Activated naive CD4-positive, alpha-beta T cell treated with anti-CD3 and anti-CD28 coated beads, Interleukin-2, amount 50 U/mL, for 24 hours (primary cell): ENCODE data around the gene THADA.
"Not testable (repeated sequence)": the region's sequence is repeated elsewhere in the genome, so short reads cannot be mapped to it uniquely, and the experiment has no call there.

Experiments
- H3K27ac Mint-ChIP-seq: one replicate; pipeline ENCODE4 v1.8.0; 2021; ENCODE audit warnings: mild to moderate bottlenecking, mixed read lengths
- H3K27me3 Mint-ChIP-seq: one replicate; pipeline ENCODE4 v1.8.0; 2021; ENCODE audit warnings: mixed read lengths
- H3K36me3 Mint-ChIP-seq: one replicate; pipeline ENCODE4 v1.8.0; 2021; ENCODE audit warnings: mixed read lengths
- H3K4me1 Mint-ChIP-seq: one replicate; pipeline ENCODE4 v1.8.0; 2021; ENCODE audit warnings: mixed read lengths
- H3K4me3 Mint-ChIP-seq: one replicate; pipeline ENCODE4 v1.8.0; 2021; ENCODE audit warnings: mild to moderate bottlenecking, mixed read lengths
- H3K9me3 Mint-ChIP-seq: one replicate; pipeline ENCODE4 v1.8.0; 2021; ENCODE audit warnings: mixed read lengths

THADA gene

DNA sequence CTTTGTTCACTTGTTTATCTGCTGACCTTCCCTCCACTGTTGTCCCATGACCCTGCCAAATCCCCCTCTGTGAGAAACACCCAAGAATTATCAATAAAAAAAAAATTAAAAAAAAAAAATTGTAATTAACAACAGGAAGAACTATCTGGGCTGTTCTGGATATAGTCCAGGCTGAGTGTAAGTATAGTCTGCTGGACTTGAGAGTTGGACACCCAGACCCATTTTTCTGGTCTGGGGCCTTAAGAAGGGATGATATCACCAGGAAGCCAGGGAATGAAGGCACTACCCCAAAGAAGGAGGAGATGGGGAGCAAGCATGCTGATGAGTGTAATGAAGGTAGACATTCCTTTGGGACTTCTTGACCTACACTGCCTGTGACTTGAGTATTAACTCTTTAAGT, 297.3 kb downstream of the THADA start:
- Mint-ChIP-seq H3K27me3 (no peaks in the 10 kb centered on the region), H3K4me1 (peaks cover 20% of the 10 kb centered on the region), H3K27ac (no peak overlapping the region), H3K4me3 (no peak overlapping the region), H3K9me3 (no peaks in the 10 kb centered on the region), H3K36me3 (peaks cover 13% of the 10 kb centered on the region)

DNA sequence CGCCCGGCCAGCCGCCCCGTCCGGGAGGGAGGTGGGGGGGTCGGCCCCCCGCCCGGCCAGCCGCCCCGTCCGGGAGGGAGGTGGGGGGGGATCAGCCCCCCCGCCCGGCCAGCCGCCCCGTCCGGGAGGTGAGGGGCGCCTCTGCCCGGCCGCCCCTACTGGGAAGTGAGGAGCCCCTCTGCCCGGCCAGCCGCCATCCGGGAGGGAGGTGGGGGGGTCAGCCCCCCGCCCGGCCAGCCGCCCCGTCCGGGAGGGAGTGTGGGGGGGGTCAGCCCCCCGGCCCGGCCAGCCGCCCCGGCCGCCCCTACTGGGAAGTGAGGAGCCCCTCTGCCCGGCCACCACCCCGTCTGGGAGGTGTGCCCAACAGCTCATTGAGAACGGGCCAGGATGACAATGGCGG, 298.1 kb downstream of the THADA start:
- H3K9me3 Mint-ChIP-seq, H3K27ac Mint-ChIP-seq, H3K27me3 Mint-ChIP-seq, H3K4me3 Mint-ChIP-seq: not testable (repeated sequence)
- peaks cover 13% of the 10 kb centered on the region for H3K36me3 Mint-ChIP-seq
- H3K4me1 Mint-ChIP-seq: peaks cover 27% of the 10 kb centered on the region

DNA sequence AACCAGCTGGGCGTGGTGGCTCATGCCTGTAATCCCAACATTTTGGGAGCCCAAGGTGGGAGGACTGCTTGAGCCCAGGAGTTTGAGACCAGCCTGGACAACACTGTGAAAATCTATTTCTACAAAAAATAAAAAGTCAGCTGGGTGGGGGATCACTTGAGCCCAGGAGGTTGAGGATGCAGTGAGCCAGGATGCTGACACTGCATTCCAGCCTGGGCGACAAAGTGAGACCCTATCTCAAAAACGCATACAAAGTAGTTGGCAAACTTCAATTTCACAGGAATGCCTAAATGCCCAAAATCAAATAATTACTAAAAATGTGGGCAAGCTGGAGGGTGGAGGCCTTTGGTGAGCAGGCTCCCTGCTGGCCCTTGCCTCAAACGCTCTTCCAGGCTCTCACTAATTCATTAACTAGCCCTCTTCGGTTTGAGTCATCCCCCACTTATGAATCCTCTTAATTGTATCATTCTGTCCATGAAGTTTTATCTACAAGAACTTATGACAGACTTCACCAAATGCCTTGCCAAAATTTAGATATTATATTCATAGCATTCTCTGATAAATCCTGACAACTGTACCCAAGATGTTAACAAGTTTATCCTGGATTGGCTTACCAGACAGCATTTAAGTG, 300.8 kb downstream of the THADA start:
- Mint-ChIP-seq H3K27me3 (no peaks in the 10 kb centered on the region), H3K27ac (peak overlapping the region; percentile 98), H3K9me3 (no peaks in the 10 kb centered on the region), H3K4me3 (no peak overlapping the region), H3K36me3 (peaks cover 21% of the 10 kb centered on the region), H3K4me1 (peaks cover 24% of the 10 kb centered on the region)

DNA sequence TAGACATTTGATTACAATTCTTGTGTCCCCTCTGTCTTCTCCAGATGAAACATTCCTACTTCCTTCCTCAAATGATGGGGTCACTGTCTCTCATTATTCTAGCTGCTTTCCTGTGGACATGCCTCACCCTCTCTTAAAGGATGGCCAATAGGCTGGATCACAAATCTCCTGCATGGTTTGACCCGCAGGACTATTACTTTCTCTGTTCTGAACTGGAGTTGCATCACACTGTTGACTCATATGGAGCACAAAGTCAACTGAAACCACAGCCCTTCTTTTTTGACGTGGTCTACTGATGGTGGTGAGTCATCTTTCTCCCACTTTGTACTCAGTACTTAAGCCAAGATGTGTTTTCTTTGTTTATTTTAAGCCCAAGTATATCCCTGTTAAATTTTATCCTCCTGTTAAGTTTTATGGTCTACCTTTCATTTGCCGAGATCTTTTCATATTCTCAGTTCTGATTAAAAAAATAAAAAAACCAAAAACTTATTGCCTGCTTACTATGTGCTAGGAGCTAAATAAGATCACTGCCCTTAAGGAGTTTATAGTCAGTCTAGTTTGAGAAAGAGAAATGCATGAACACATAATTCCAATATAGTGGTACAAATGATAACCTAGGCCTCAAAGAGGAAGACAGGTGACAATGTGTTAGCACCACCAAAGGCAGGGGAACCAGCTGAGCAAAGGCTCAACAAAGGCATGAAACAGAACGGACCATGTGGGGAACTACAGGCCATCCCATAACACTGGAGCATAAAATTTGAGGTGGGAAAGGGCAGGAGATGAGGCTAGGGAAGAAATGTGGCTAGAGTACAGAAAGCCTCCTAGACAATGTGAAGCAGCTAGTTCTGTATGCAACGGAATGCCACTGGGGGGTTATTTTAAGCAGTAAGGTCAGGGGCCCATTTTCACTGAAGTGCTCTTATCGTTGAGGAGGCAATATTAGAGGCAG, 301.8 kb downstream of the THADA start:
- Mint-ChIP-seq H3K4me1 (peaks cover 24% of the 10 kb centered on the region), H3K27ac (peak overlapping the region; percentile 98), H3K4me3 (peak overlapping the region; percentile 27), H3K27me3 (no peaks in the 10 kb centered on the region), H3K9me3 (no peaks in the 10 kb centered on the region), H3K36me3 (peaks cover 26% of the 10 kb centered on the region)

DNA sequence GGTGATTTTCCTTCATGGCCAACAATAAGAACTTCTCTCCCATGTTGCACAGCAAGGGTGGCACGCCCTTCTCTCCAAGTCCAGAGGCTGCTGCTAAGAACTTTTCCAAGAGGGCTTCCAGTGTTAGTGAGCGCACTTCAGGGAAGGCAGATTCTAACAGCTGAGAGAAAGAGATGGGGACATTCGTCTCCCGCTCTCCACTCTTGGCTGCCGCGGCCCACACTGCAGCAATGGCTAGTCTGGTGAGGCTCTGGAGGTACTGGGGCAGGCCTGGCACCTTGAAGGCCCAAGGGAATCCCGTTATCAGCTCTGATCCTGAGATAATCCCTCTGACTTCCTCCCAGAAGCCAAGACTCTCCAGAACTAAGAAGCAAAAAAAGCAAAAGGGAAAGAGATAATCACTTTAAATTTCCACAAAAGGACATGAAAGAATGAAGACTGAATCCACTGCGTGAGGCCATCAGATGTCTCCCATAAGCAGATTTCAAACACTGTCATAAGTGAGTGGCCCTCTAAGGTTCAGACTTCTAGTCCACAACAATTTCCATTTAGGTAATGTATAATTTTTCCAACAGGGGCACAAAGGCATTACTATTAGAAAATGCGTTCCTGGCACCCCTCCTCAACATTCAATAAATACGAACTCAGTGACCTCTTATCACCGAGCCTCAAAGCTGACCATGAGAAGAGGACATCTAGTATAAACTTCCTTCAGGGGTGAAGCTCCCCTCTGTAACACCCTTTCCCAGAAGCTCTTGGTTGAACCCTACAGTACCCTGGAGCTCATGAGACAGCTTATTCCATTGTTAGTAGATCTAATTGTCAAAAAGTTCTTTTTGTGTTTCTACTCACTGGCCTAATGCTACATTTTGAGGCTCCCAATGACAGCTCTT, 302.7 kb downstream of the THADA start:
- peak overlapping the region; percentile 98 for H3K27ac Mint-ChIP-seq
- H3K36me3 Mint-ChIP-seq: peaks cover 29% of the 10 kb centered on the region
- H3K4me1 Mint-ChIP-seq: peaks cover 24% of the 10 kb centered on the region
- H3K9me3 Mint-ChIP-seq: no peaks in the 10 kb centered on the region
- peak overlapping the region; percentile 27 for H3K4me3 Mint-ChIP-seq
- no peaks in the 10 kb centered on the region for H3K27me3 Mint-ChIP-seq

DNA sequence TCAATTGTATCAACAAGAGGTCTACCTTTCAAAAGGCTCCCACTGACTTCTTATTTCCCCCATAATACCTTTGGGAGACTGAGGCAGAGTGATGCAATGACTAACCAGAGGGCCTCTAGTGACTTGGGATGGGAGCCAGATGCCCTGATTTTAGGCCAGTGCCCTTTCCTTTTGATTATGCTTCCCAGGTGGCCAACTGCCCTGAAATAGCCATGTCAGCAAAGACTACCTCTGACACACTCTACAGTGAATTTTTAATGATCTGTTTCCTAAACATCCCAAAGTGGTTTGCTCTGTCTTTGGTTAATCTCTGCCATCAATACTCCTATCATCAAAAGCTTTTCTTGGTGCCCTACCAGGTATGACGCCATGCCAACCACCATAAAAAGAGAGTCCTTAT, 303.5 kb downstream of the THADA start:
- Mint-ChIP-seq H3K27ac (no peak overlapping the region), H3K27me3 (no peaks in the 10 kb centered on the region), H3K36me3 (peaks cover 35% of the 10 kb centered on the region), H3K9me3 (no peaks in the 10 kb centered on the region), H3K4me3 (no peak overlapping the region), H3K4me1 (peaks cover 24% of the 10 kb centered on the region)

DNA sequence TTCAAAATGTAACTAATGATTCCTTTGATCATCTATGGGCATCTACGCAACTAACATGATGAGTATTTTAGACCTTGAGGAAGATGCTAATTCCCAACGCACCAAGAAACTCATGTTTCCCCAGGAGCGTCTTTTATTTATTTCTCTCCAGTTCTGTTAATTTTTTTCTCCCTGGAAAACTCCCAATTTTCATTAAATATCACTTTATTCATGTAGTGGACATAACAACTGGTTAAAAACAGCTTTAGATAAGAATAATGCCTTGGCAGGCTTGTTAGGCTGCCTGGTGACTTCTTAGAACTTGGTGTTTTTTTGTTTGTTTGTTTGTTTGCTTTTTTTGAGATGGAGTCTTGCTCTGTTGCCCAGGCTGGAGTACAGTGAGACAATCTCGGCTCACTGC, 306.5 kb downstream of the THADA start:
- Mint-ChIP-seq H3K4me3 (no peak overlapping the region), H3K27me3 (no peaks in the 10 kb centered on the region), H3K27ac (no peak overlapping the region), H3K36me3 (peaks cover 64% of the 10 kb centered on the region), H3K4me1 (peaks cover 16% of the 10 kb centered on the region), H3K9me3 (peaks cover 5% of the 10 kb centered on the region)

DNA sequence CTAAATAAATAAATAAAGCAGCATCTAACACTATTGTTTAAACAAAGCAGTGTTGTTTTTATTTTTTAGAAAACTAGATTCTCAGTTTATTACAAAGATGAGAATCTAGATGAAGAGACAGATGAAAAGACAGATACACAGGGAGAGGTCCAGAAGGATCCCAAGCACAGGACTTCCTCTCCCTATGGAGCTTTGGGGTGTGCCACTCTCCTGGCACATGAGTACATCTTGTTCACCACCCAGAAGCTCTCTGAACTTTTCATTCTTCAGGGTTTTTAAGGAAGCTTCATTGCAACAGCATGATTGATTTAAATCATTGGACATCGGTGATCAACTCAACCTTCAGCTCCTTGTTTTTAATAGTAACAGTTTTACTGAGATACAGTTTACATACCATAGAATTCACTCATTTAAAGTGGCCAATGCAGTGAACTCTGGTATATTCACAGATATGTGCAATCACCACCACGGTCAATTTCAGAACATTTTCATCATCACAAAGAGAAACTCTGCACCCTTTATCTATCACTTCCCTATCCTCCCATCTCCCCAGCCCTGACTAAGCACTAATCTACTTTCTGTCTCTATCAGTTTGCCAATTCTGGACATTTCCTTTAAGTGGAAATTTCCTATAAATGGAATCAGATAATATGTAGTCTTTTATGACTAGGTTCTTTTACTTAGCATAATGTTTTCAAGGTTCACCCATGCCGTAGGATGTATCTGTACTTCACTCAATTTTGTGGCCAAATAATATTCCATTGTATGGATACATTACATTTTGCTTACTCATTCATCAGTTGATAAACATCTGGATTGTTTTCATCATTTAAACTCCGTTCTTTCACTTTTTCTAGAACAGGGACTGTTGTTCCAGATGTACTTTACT, 307.2 kb downstream of the THADA start:
- Mint-ChIP-seq H3K27ac (no peak overlapping the region), H3K9me3 (peaks cover 5% of the 10 kb centered on the region), H3K36me3 (peaks cover 65% of the 10 kb centered on the region), H3K4me1 (peaks cover 9% of the 10 kb centered on the region), H3K4me3 (no peak overlapping the region), H3K27me3 (no peaks in the 10 kb centered on the region)

DNA sequence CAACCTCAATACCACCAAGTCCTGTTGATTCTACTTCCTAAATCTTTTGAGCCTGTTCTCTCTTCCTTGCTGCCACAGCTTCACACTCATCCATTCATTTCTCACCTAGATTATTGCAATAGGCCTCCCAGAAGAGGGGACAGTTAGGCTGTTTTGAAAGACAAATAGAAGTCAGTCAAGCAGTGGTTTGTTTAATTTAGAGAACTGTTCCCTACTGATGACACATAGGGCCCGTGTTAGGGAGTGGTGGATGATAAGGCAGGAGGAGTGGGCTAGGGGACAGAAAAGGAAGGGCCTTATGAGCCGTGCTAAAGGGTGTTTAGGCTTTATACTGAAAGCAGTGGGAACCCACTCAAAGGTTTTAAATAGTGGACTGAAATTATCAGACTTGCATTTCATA, 309.9 kb downstream of the THADA start:
- Mint-ChIP-seq H3K9me3 (peaks cover 5% of the 10 kb centered on the region), H3K27ac (no peak overlapping the region), H3K36me3 (peaks cover 73% of the 10 kb centered on the region), H3K4me1 (no peaks in the 10 kb centered on the region), H3K4me3 (no peak overlapping the region), H3K27me3 (no peaks in the 10 kb centered on the region)

DNA sequence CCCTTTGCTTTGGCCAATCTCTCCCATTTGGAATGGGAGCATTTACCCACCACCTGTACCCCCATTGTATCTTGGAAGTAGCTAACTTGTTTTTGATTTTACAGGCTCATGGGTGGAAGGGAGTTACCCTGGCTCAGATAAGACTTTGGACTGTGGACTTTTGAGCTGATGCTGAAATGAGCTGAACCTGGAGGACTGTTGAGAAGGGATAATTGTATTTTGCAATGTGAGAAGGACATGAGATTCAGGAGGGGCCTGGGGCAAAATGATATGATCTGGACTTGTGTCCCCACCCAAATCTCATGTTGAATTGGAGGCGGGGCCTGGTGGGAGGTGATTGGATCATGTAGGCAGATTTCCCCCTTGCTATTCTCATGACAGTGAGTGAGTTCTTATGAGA, 310.9 kb downstream of the THADA start:
- no peak overlapping the region for H3K27ac Mint-ChIP-seq
- no peak overlapping the region for H3K4me3 Mint-ChIP-seq
- peaks cover 5% of the 10 kb centered on the region for H3K9me3 Mint-ChIP-seq
- H3K4me1 Mint-ChIP-seq: no peaks in the 10 kb centered on the region
- H3K27me3 Mint-ChIP-seq: no peaks in the 10 kb centered on the region
- H3K36me3 Mint-ChIP-seq: peaks cover 70% of the 10 kb centered on the region

DNA sequence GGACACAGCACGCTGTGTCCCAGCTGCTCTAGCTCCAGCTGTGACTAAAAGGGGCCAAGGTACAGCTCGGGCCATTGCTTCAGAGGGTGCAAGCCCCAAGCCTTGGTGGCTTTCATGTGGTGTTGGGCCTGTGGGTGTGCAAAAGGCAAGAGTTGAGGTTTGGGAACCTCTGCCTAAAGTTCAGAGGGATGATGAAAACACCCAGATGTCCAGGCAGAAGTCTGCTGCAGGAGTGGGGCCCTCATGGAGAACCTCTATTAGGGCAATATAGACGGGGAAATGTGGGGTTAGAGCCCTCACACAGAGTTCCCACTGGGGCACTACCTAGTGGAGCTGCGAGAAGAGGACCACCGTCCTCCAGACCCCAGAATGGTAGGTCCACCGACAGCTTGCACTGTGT, 311.5 kb downstream of the THADA start:
- not testable (repeated sequence) for H3K4me3 Mint-ChIP-seq, H3K27ac Mint-ChIP-seq, H3K27me3 Mint-ChIP-seq, H3K9me3 Mint-ChIP-seq, H3K4me1 Mint-ChIP-seq
- H3K36me3 Mint-ChIP-seq: peaks cover 71% of the 10 kb centered on the region

DNA sequence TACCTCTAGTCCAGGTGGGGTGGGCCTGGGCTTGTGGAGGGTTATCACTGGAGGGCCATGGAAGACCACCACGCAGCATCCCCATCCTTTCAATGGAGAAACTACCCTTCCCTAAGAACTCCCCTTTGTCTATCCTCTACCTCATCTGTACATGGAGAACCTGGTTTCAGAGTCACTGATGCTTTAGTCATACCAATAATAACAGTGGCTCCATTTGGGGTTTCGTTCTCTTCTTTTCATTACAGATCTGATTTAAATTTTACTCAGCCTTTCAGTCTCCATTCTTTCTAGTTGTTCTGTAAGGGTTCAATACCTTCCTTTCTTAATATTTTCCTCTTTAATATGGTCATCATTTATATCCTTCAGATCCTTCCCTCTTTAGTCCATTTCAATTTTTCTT, 314.8 kb downstream of the THADA start:
- no peaks in the 10 kb centered on the region for H3K27me3 Mint-ChIP-seq
- no peaks in the 10 kb centered on the region for H3K4me1 Mint-ChIP-seq
- peaks cover 3% of the 10 kb centered on the region for H3K9me3 Mint-ChIP-seq
- H3K27ac Mint-ChIP-seq: peak overlapping the region; percentile 23
- H3K36me3 Mint-ChIP-seq: peaks cover 50% of the 10 kb centered on the region
- no peak overlapping the region for H3K4me3 Mint-ChIP-seq

DNA sequence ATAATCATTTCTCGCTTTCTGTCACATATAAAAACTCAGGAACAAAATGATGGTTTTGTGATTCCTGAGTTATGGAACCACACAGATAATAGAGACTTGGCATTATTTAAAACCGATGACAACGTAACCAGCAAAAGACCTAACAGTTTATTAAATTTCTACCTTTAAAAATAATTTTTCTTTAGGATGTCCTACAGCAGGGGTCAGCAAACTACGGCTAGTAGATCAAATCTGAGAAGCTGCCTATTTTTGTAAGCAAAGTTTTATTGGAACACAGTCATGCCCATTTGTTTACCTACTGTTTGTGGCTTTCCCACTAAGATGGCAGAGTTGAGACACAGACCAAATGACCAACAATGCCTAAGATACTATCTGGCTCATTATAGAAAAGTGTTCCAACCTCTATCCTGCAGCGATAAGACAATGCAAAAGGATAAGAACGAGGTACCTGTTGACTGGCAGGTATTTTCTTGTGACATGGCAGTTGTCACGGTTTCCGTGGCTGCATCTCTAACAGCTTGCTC, 316.5 kb downstream of the THADA start:
- Mint-ChIP-seq H3K4me1 (no peaks in the 10 kb centered on the region), H3K4me3 (no peak overlapping the region), H3K9me3 (no peaks in the 10 kb centered on the region), H3K27me3 (no peaks in the 10 kb centered on the region), H3K36me3 (peaks cover 35% of the 10 kb centered on the region), H3K27ac (no peak overlapping the region)

DNA sequence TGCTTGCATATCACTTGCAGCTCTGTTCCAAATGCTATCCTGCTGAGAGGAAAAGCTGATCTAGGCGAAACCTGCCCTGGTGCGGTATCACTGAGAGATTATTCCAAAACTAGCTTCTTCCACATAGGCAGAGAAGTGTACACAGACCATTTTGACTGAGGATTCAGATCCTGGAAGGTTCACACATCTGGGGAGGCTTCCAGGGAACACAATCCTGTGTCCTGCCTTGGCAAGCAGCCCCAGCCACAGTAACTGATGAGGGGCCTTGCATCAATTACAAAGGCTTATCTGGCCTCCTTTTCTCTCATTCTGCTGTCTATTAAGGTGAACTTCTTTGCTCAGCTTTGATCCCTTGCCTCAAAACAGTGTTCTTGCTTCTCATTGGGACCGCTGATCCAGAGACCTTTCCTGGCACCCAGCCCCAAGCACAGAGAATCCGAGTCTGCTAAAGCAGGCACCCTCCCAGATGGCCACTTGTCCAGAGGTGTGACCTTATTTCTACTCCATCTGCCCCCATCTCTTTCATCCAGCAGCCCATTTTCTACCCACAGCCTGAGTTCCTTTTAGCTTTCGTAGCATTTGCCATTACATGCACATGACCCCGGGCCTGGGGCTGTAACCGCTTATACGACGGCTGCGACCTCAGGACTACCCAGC, 317.1 kb downstream of the THADA start:
- H3K9me3 Mint-ChIP-seq: no peaks in the 10 kb centered on the region
- no peaks in the 10 kb centered on the region for H3K27me3 Mint-ChIP-seq
- H3K4me3 Mint-ChIP-seq: no peak overlapping the region
- no peak overlapping the region for H3K27ac Mint-ChIP-seq
- H3K36me3 Mint-ChIP-seq: peaks cover 35% of the 10 kb centered on the region
- no peaks in the 10 kb centered on the region for H3K4me1 Mint-ChIP-seq
